Measurements from ENCODE around the gene CCDC112. TPM values are rescaled to one million over a fixed set of nuclear protein-coding genes. Genes with fewer than 3 reads are reported as not detected.
A peak's percentile ranks its signal among the peaks of the same experiment; 100 is the strongest.

CCDC112 gene
- total and polyA plus RNA-seq, 2 of the 13 experiments (the other 11 are each of a cell fraction or from before 2014, with no cell fraction given) = 1.1 to 2.8 TPM

- TF ChIP-seq ZNF644 (CRISPR knock-in tag; IDR thresholded peaks at IDR 0.05; ENCODE audit: low read depth) (no peak), ZNF441 (CRISPR knock-in tag; IDR thresholded peaks at IDR 0.05; ENCODE audit: borderline replicate concordance) (no peak), GFI1 (CRISPR knock-in tag; IDR thresholded peaks at IDR 0.05; ENCODE audit: borderline replicate concordance) (no peak), ZFP82 (CRISPR knock-in tag; IDR thresholded peaks at IDR 0.05; ENCODE audit: borderline replicate concordance) (no peak), AGO1 (IDR thresholded peaks at IDR 0.05; ENCODE audit: low read depth, low read length, poor library complexity, severe bottlenecking) (no peak), ZNF687 (CRISPR knock-in tag; IDR thresholded peaks at IDR 0.05) (peak; percentile 95), SCMH1 (CRISPR knock-in tag; IDR thresholded peaks at IDR 0.05; ENCODE audit: borderline replicate concordance) (no peak), TP53 (CRISPR knock-in tag; conservative IDR thresholded peaks at IDR 0.05) (no peak), AHDC1 (CRISPR knock-in tag; IDR thresholded peaks at IDR 0.05; ENCODE audit: borderline replicate concordance) (no peak), STAG1 (CRISPR knock-in tag; IDR thresholded peaks at IDR 0.05) (no peak), ZNF205 (CRISPR knock-in tag; IDR thresholded peaks at IDR 0.05) (no peak), GMEB2 (CRISPR knock-in tag; IDR thresholded peaks at IDR 0.05; ENCODE audit: low read depth) (no peak)
- TF ChIP-seq, protein P1, sequence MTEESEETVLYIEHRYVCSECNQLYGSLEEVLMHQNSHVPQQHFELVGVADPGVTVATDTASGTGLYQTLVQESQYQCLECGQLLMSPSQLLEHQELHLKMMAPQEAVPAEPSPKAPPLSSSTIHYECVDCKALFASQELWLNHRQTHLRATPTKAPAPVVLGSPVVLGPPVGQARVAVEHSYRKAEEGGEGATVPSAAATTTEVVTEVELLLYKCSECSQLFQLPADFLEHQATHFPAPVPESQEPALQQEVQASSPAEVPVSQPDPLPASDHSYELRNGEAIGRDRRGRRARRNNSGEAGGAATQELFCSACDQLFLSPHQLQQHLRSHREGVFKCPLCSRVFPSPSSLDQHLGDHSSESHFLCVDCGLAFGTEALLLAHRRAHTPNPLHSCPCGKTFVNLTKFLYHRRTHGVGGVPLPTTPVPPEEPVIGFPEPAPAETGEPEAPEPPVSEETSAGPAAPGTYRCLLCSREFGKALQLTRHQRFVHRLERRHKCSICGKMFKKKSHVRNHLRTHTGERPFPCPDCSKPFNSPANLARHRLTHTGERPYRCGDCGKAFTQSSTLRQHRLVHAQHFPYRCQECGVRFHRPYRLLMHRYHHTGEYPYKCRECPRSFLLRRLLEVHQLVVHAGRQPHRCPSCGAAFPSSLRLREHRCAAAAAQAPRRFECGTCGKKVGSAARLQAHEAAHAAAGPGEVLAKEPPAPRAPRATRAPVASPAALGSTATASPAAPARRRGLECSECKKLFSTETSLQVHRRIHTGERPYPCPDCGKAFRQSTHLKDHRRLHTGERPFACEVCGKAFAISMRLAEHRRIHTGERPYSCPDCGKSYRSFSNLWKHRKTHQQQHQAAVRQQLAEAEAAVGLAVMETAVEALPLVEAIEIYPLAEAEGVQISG (CRISPR knock-in tag; IDR thresholded peaks at IDR 0.05) = peak; percentile 53
Observed at GRCh38 chr5:115296124-115297022, at the start of gene CCDC112 (continued).
